Ovary (tissue), 3 donors: ENCODE results near the gene VKORC1L1.
"Not testable (repeated sequence)": the region's sequence is repeated elsewhere in the genome, so short reads cannot be mapped to it uniquely, and the experiment has no call there.

Experiments
- CTCF ChIP-seq, 3 donors: fragments of 450-650 bp in 2 of 3; fragments of 200-600 bp in 1 of 3; IDR thresholded peaks; one replicate each; pipeline versions ENCODE4 v1.5.1 to v1.8.0; 2016 to 2022; ENCODE audit warnings: antibody characterized with exemption in 3 of 3, mild to moderate bottlenecking in 1 of 3
- POLR2A ChIP-seq: fragments of 450-650 bp; IDR thresholded peaks from one replicate; pipeline ENCODE4 v1.6.1; 2017; ENCODE audit warnings: antibody characterized with exemption, mild to moderate bottlenecking, moderate library complexity
- donor health status: DM: no; HTN: no; CAD: no.

- TF ChIP-seq POLR2A; CTCF (IDR thresholded peaks at IDR 0.05): not testable (repeated sequence)
Observed at GRCh38 chr7:65873582-65874193, 814 bp downstream of the VKORC1L1 start.
